ENCODE data around the gene SYNGAP1.

DNA sequence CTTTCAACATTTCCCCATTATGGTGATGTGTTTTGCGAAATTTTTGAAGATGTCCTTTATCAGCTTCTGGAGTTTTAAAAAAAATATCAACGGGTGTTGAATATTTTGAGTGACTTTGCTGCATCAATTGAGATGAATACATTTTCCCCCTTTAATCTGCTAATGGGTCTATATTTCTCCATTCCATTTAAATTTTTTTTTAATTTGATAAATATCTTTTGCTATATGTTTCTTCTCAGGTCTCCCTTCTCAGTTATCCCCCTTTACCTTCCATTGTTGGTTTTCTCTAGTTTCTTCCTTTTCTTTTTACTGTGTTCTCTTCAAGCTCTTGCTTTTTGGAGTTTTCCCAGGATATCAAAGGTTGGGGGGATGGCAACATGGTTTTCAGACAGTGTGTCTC, 29.7 kb upstream of the SYNGAP1 start:
- TF ChIP-seq, protein P1, sequence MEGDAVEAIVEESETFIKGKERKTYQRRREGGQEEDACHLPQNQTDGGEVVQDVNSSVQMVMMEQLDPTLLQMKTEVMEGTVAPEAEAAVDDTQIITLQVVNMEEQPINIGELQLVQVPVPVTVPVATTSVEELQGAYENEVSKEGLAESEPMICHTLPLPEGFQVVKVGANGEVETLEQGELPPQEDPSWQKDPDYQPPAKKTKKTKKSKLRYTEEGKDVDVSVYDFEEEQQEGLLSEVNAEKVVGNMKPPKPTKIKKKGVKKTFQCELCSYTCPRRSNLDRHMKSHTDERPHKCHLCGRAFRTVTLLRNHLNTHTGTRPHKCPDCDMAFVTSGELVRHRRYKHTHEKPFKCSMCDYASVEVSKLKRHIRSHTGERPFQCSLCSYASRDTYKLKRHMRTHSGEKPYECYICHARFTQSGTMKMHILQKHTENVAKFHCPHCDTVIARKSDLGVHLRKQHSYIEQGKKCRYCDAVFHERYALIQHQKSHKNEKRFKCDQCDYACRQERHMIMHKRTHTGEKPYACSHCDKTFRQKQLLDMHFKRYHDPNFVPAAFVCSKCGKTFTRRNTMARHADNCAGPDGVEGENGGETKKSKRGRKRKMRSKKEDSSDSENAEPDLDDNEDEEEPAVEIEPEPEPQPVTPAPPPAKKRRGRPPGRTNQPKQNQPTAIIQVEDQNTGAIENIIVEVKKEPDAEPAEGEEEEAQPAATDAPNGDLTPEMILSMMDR (IDR thresholded peaks at IDR 0.05), result no peak
- TF ChIP-seq POLR2A (IDR thresholded peaks at IDR 0.05), result no peak
